Caco-2 (cell line): ENCODE measurements around the gene ASCL5. TPM values are rescaled to one million over a fixed set of nuclear protein-coding genes. Genes with fewer than 3 reads are reported as not detected.

Experiments
- Bru-seq: library from RNA; stranded (reverse); fragments of 400-500 nt; gene quantifications from one replicate; lab custom pipeline; 2021; lab: Mats Ljungman, UMichigan
- BruChase-seq, 2 experiments: library from RNA; stranded (reverse); fragments of 400-500 nt; gene quantifications; one replicate each; lab custom pipeline; 2021; lab: Mats Ljungman, UMichigan
- BruUV-seq: library from RNA; stranded (reverse); fragments of 400-500 nt; replicated peaks from 2 replicates; lab custom pipeline; 2021; lab: Mats Ljungman, UMichigan
- CTCF ChIA-PET: fragments of 300-600 bp; sonication (Branson Sonifier 250); formaldehyde crosslinking; loops from one replicate; lab custom pipeline; 2022; ENCODE audit warnings: antibody characterized with exemption; lab: Charles Lee
- POLR2A ChIA-PET: fragments of 300-600 bp; sonication (Branson Sonifier 250); formaldehyde crosslinking; loops from one replicate; lab custom pipeline; 2022; ENCODE audit warnings: antibody characterized with exemption; lab: Charles Lee
- DNase-seq, 2 experiments: peaks; one replicate each; pipeline versions ENCODE4 v3.0.0 to v3.0.0-alpha.2; 2020 to 2022
- H3K27me3 ChIP-seq: replicated peaks from 2 replicates; pipeline ENCODE4 v1.6.0; 2011; ENCODE audit warnings: low read length; ENCODE audit not compliant: control insufficient read depth, insufficient read depth
- H3K36me3 ChIP-seq: 2 replicates; pipeline ENCODE4 v1.5.1; 2011; ENCODE audit warnings: low read length; ENCODE audit not compliant: control insufficient read depth, insufficient read depth
- H3K4me1 ChIP-seq: fragments of 250-450 bp; sonication (Bioruptor Pico); 2 replicates; pipeline ENCODE4 v1.5.1; 2020; ENCODE audit warnings: mild to moderate bottlenecking
- H3K4me3 ChIP-seq: 2 replicates; pipeline ENCODE4 v1.5.1; 2011; ENCODE audit warnings: low read depth, mild to moderate bottlenecking, control low read depth, low read length
- H3K9me3 ChIP-seq: fragments of 250-450 bp; sonication (Bioruptor Pico); 2 replicates; pipeline ENCODE4 v1.5.1; 2020; ENCODE audit warnings: mild to moderate bottlenecking, moderate library complexity
- H3K27ac Mint-ChIP-seq: one replicate; pipeline ENCODE4 v1.8.0; 2022; ENCODE audit warnings: mixed read lengths; ENCODE audit not compliant: unreplicated experiment
- H3K27me3 Mint-ChIP-seq: one replicate; pipeline ENCODE4 v1.8.0; 2022; ENCODE audit warnings: mixed read lengths; ENCODE audit not compliant: insufficient read depth, unreplicated experiment
- H3K36me3 Mint-ChIP-seq: one replicate; pipeline ENCODE4 v1.8.0; 2022; ENCODE audit warnings: mild to moderate bottlenecking, mixed read lengths; ENCODE audit not compliant: insufficient read depth, unreplicated experiment
- H3K4me1 Mint-ChIP-seq: one replicate; pipeline ENCODE4 v1.8.0; 2022; ENCODE audit warnings: low read depth, mixed read lengths; ENCODE audit not compliant: unreplicated experiment
- H3K4me3 Mint-ChIP-seq: one replicate; pipeline ENCODE4 v1.8.0; 2022; ENCODE audit warnings: mild to moderate bottlenecking, moderate library complexity, mixed read lengths; ENCODE audit not compliant: unreplicated experiment
- H3K9me3 Mint-ChIP-seq: one replicate; pipeline ENCODE4 v1.8.0; 2022; ENCODE audit warnings: mixed read lengths; ENCODE audit not compliant: unreplicated experiment
- intact Hi-C: fragments of 100-400 bp; cut with micrococcal nuclease; formaldehyde crosslinking; loops from one replicate; pipeline ENCODE4 v1.10.0; 2022; ENCODE audit not compliant: unreplicated experiment
- long read RNA-seq: library from polyadenylated mRNA; stranded (forward); transcript quantifications from one replicate; pipeline ENCODE4 v2.0.0, GENCODE V29; 2022
- total RNA-seq: library from RNA; stranded (reverse); gene quantifications from 2 replicates; pipeline ENCODE4 v1.2.3, GENCODE V29; 2022
- TF ChIP-seq, protein P1 (sequence below), 2 experiments: fragments of 200-600 bp in 1 of 2; IDR thresholded peaks; 1 replicate in 1 of 2; 2 replicates in 1 of 2; pipeline versions ENCODE4 v1.5.1 to v1.8.0; 2011 to 2022; ENCODE audit warnings: antibody characterized with exemption in 1 of 2, control low read depth in 1 of 2, inconsistent platforms in 1 of 2, low read depth in 1 of 2, low read length in 1 of 2, mild to moderate bottlenecking in 1 of 2, moderate library complexity in 1 of 2; ENCODE audit not compliant: insufficient read depth in 1 of 2, severe bottlenecking in 1 of 2, unreplicated experiment in 1 of 2

The ASCL5 gene
- total RNA-seq = 0.26 and 0.48 TPM in 2 replicates
- Bru-seq, nascent RNA = percentile 26 among the genes with signal in this experiment
- percentile 32 among the genes with signal in this experiment for BruChase-seq, experiment 1, labeled RNA remaining after a 2-hour chase
- BruChase-seq, experiment 2, labeled RNA remaining after a 6-hour chase = percentile 26 among the genes with signal in this experiment
- long read RNA-seq = 0 reads

GRCh38 chr1:201126832-201127754, at the start of gene ASCL5:
Gene ASCL5 (minus strand): TSS chr1:201127184. CDS start chr1:201115372, 11,812 bp downstream.
- intact Hi-C loops = no loop called here
- Histone ChIP-seq H3K27me3 (no peaks in the 10 kb centered on the region), H3K4me3 (no peak within 1 kb of the TSS), H3K9me3 (no peaks in the 10 kb centered on the region), H3K4me1 (no peaks in the 10 kb centered on the region), H3K36me3 (no peaks in the 10 kb centered on the region)
- peak in 1 of 2 experiments; percentile 29 for DNase-seq
- CTCF ChIA-PET = no interaction called here
- Mint-ChIP-seq H3K27me3 (peaks cover 3% of the 10 kb centered on the region), H3K4me1 (no peaks in the 10 kb centered on the region), H3K4me3 (peak within 1 kb of the TSS; percentile 28), H3K9me3 (no peaks in the 10 kb centered on the region), H3K27ac (no peak within 1 kb of the TSS), H3K36me3 (peaks cover 5% of the 10 kb centered on the region)
- TF ChIP-seq, protein P1, sequence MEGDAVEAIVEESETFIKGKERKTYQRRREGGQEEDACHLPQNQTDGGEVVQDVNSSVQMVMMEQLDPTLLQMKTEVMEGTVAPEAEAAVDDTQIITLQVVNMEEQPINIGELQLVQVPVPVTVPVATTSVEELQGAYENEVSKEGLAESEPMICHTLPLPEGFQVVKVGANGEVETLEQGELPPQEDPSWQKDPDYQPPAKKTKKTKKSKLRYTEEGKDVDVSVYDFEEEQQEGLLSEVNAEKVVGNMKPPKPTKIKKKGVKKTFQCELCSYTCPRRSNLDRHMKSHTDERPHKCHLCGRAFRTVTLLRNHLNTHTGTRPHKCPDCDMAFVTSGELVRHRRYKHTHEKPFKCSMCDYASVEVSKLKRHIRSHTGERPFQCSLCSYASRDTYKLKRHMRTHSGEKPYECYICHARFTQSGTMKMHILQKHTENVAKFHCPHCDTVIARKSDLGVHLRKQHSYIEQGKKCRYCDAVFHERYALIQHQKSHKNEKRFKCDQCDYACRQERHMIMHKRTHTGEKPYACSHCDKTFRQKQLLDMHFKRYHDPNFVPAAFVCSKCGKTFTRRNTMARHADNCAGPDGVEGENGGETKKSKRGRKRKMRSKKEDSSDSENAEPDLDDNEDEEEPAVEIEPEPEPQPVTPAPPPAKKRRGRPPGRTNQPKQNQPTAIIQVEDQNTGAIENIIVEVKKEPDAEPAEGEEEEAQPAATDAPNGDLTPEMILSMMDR (IDR thresholded peaks at IDR 0.05; ENCODE audit: insufficient read depth in 1 of 2, low read depth in 1 of 2, low read length in 1 of 2, severe bottlenecking in 1 of 2, unreplicated experiment in 1 of 2) = no peak
- POLR2A ChIA-PET = no interaction called here
- BruUV-seq = no TSS peak

DNA sequence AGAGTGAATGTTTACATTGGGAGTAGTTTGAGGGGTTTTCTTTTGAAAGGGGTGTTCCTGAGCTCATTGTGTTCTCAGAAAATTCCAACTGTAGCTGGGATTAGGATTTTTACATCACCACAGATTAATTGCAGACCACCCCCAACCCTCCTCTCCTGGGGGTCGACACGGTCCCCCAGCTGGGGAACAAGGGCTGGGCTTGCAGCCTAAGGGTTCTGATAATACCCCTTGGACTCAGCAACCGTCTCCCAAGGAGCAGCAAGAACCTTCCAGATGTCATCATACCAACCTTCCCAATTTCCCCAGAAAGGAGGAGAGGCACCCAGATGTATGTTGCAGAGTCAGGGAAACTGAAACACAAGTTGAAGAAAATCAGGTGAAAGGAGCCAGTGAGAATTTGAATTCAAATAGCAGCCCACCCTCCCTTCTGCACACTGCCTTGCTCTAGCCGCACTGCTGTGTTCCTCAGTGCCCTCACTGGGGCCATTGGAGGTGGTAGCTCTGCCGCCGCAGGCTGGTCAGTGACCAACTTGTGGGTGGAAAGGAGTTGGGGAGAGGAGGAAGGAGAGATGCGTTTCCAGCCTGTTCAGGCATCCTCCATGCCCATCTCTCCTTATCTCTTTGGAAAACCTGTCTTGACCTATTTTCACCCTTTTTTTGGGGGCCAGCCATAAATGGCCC, 49.0 kb upstream of the ASCL5 start:
- Histone ChIP-seq H3K36me3 (no peaks in the 10 kb centered on the region), H3K4me1 (peaks cover 36% of the 10 kb centered on the region), H3K9me3 (no peaks in the 10 kb centered on the region), H3K27me3 (no peaks in the 10 kb centered on the region), H3K4me3 (no peak overlapping the region)
- POLR2A ChIA-PET = no interaction called here
- H3K4me1 Mint-ChIP-seq = peaks cover 31% of the 10 kb centered on the region
- DNase-seq = no peak
- peaks cover 8% of the 10 kb centered on the region for H3K36me3 Mint-ChIP-seq
- TF ChIP-seq, protein P1 (IDR thresholded peaks at IDR 0.05; ENCODE audit: insufficient read depth in 1 of 2, low read depth in 1 of 2, low read length in 1 of 2, severe bottlenecking in 1 of 2, unreplicated experiment in 1 of 2) = no peak
- intact Hi-C loops = no loop called here
- CTCF ChIA-PET = no interaction called here
- H3K27ac Mint-ChIP-seq = peak overlapping the region; percentile 26
- BruUV-seq = no TSS peak
- H3K27me3 Mint-ChIP-seq = no peaks in the 10 kb centered on the region
- no peak overlapping the region for H3K4me3 Mint-ChIP-seq
- peaks cover 11% of the 10 kb centered on the region for H3K9me3 Mint-ChIP-seq

GRCh38 chr1:201173736-201174135, 46.8 kb upstream of the ASCL5 start:
- intact Hi-C loops = no loop called here
- ChIA-PET CTCF (interaction anchor here (0.6 kb wide), 1 partner anchor 150 kb away, joined by 3 read pairs; no protein-coding TSS in a partner anchor), POLR2A (no interaction called here)
- Mint-ChIP-seq H3K9me3 (peaks cover under 1% of the 10 kb centered on the region), H3K27me3 (no peaks in the 10 kb centered on the region), H3K4me3 (peak overlapping the region; percentile 4), H3K36me3 (peaks cover 20% of the 10 kb centered on the region), H3K27ac (peak overlapping the region; percentile 31), H3K4me1 (peaks cover 44% of the 10 kb centered on the region)
- no peaks in the 10 kb centered on the region for H3K36me3 ChIP-seq
- H3K9me3 ChIP-seq = no peaks in the 10 kb centered on the region
- no peak for DNase-seq
- TF ChIP-seq, protein P1 (IDR thresholded peaks at IDR 0.05; ENCODE audit: insufficient read depth in 1 of 2, low read depth in 1 of 2, low read length in 1 of 2, severe bottlenecking in 1 of 2, unreplicated experiment in 1 of 2) = no peak
- H3K4me1 ChIP-seq = peaks cover 50% of the 10 kb centered on the region
- H3K4me3 ChIP-seq = no peak overlapping the region
- no TSS peak for BruUV-seq
- no peaks in the 10 kb centered on the region for H3K27me3 ChIP-seq
